Transverse colon (tissue), 3 donors: ENCODE measurements around the gene NRN1L.

ENCODE experiments used
- CTCF ChIP-seq, 5 experiments: fragments of 200-600 bp in 3 of 5; fragments of 450-650 bp in 2 of 5; sonication (generic) in 3 of 5; IDR thresholded peaks; 1 replicate in 2 of 5; 2 replicates in 3 of 5; pipeline ENCODE4 v1.5.1; 2016 to 2017; ENCODE audit warnings: antibody characterized with exemption in 5 of 5, inconsistent platforms in 3 of 5, mild to moderate bottlenecking in 2 of 5, moderate library complexity in 1 of 5
- EP300 ChIP-seq: sonication (generic); formaldehyde crosslinking; IDR thresholded peaks from one replicate; pipeline ENCODE4 v1.6.1; 2017; ENCODE audit warnings: antibody characterized with exemption, low read depth

- TF ChIP-seq CTCF (IDR thresholded peaks at IDR 0.05) (no peak), EP300 (no peak)
Measured at GRCh38 chr16:67855789-67856188, 28.9 kb upstream of the NRN1L start.
